HAP-1 (cell line): Measurements from ENCODE around the gene BNC2.
"Not testable (repeated sequence)": the region's sequence is repeated elsewhere in the genome, so short reads cannot be mapped to it uniquely, and the experiment has no call there.

Source experiments
- DNase-seq, 2 experiments: peaks; one replicate each; pipeline ENCODE4 v3.0.0-alpha.2; 2016 to 2020; ENCODE audit warnings: low spot score in 2 of 2
- H3K27me3 ChIP-seq: fragments of 250-450 bp; sonication (Bioruptor Pico); 2 replicates; pipeline ENCODE4 v1.5.1; 2020; ENCODE audit warnings: low read depth, mild to moderate bottlenecking, moderate library complexity
- H3K36me3 ChIP-seq: fragments of 250-450 bp; sonication (Bioruptor Pico); replicated peaks from 2 replicates; pipeline ENCODE4 v1.5.1; 2020; ENCODE audit warnings: mild to moderate bottlenecking
- H3K4me1 ChIP-seq: fragments of 250-450 bp; sonication (Bioruptor Pico); 2 replicates; pipeline ENCODE4 v1.5.1; 2020; ENCODE audit warnings: mild to moderate bottlenecking
- H3K4me3 ChIP-seq: fragments of 250-450 bp; sonication (Bioruptor Pico); 2 replicates; pipeline ENCODE4 v1.5.1; 2020; ENCODE audit warnings: mild to moderate bottlenecking, moderate library complexity
- H3K9me3 ChIP-seq: fragments of 250-450 bp; sonication (Bioruptor Pico); 2 replicates; pipeline ENCODE4 v1.5.1; 2020; ENCODE audit warnings: mild to moderate bottlenecking, moderate library complexity
- in situ Hi-C: fragments of 300-500 bp; cut with MboI; formaldehyde crosslinking; loops from 3 replicates; pipeline ENCODE4 v1.14.3; 2020; ENCODE audit warnings: low sequenced_read_pairs, inconsistent platforms, mixed read lengths

Gene BNC2

DNA sequence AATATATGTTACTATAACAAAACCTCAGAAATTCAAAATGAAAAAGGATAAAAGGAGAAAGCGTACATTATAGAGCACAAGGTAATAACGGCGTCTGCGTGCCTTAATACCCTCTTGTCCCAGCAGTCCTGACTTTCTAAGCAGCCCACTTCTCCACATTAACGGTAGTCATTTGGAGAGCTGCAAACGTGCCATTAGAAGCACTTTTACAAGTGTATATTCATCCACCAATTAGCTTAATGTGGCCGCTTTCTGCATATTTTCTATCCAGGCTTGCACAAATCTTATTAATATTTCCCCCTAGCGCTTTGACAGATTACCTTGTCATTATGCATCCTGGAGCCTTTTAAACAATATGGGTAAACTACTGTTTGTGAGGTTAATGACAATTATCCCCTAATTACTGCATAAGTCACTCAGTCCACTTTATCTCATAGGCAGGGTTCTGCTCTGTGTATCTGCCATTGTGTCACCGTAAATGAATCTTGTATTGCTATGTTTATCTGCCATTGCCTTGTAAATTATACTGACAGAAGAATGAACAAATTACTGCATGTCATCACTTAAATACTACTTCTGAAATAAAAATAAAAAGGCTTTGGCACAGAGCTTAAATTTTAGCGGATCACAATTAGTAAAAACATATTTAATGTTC, 421.3 kb downstream of the BNC2 start:
- no peak for DNase-seq
- no peaks in the 10 kb centered on the region; the same call in 1 of the 2 replicates for H3K4me1 ChIP-seq
- no peaks in the 10 kb centered on the region for H3K36me3 ChIP-seq
- in situ Hi-C loops: no loop called here
- H3K9me3 ChIP-seq: no peaks in the 10 kb centered on the region; the same call in 1 of the 2 replicates
- no peak overlapping the region for H3K4me3 ChIP-seq
- no peaks in the 10 kb centered on the region for H3K27me3 ChIP-seq

DNA sequence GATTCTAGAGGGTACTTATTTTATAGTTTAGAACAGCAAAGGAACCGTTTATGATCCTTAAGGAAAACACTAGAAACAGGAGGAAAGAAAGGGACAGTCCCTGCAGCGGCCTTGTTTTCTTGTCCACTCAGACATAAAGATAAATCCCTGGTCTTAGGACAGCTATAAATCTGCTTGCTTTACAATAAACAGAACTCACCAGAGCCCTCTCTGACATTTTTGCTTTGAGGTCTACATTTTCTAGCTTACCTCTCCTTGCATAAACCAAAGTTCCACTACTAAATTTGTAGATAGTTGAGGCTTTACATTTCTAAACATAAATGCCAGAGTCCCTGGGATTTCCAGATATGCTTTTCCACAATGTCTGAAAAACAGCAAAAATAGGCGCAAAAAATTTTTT, 422.5 kb downstream of the BNC2 start:
- no peak overlapping the region for H3K4me3 ChIP-seq

DNA sequence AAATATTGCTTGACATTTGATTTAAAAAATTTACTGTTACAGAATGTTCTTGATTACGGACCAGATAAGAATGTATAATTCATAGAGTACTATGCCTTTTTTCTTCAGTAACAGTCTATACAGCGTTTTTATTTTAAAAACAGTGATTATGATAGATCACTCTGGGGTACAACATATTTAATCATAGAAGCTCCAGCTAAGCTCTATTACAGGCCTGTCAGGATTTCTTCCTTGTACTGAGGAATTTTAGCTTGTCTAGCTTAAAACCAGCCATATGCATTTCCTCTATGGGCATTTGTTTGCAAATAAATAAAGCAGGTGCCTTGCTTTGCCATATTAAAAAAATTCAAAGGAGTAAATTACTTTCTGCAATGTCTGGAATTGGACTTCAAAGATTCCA, 423.8 kb downstream of the BNC2 start:
- Histone ChIP-seq H3K4me3 (no peak overlapping the region), H3K9me3 (no peaks in the 10 kb centered on the region), H3K4me1 (no peaks in the 10 kb centered on the region; the same call in 1 of the 2 replicates), H3K36me3 (no peaks in the 10 kb centered on the region), H3K27me3 (no peaks in the 10 kb centered on the region)
- DNase-seq: no peak
- in situ Hi-C loops: no loop called here

More for the DNA sequence above, 422.5 kb downstream of the BNC2 start:
- DNase-seq: no peak
- H3K4me1 ChIP-seq: no peaks in the 10 kb centered on the region; the same call in 1 of the 2 replicates
- in situ Hi-C loops: no loop called here
- H3K27me3 ChIP-seq: no peaks in the 10 kb centered on the region
- H3K9me3 ChIP-seq: no peaks in the 10 kb centered on the region
- no peaks in the 10 kb centered on the region for H3K36me3 ChIP-seq

DNA sequence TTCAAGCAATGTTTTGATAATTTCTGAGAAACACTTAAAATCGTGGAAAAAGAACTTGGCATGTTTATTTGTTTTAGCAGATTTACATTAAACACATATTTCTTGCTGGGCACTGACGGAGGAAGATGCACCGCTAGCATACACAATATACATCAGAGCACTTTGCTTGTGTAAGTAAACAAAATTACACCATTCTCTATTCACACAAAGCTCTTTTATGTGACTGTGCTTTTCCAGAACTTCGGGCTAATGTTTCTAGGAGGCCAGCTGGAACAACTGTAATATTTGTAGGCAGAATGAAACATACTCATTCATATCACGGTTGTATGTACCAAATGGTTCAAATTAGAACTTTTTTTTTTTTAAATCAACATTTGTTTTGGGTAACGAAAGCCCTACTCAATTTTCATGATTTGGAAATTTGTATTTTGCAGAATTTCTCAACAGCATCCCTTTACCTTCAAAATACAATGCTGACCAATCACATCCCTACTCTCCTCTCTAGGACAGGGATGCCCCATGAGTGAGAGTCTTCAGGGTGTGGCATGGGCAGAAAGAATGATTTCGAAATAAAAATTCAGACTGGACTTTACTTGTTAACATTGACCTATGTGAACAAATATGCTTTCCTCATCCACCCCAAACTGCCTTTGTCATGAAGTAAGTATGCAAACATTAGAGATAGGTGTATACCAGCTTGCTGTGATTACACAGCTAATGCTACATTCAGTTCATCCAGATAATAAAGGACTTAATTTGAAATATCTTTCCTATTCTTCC, 425.1 kb downstream of the BNC2 start:
- in situ Hi-C loops: no loop called here
- no peaks in the 10 kb centered on the region; the same call in 1 of the 2 replicates for H3K4me1 ChIP-seq
- no peaks in the 10 kb centered on the region for H3K36me3 ChIP-seq
- H3K27me3 ChIP-seq: no peaks in the 10 kb centered on the region
- H3K9me3 ChIP-seq: no peaks in the 10 kb centered on the region
- no peak for DNase-seq
- no peak overlapping the region for H3K4me3 ChIP-seq

DNA sequence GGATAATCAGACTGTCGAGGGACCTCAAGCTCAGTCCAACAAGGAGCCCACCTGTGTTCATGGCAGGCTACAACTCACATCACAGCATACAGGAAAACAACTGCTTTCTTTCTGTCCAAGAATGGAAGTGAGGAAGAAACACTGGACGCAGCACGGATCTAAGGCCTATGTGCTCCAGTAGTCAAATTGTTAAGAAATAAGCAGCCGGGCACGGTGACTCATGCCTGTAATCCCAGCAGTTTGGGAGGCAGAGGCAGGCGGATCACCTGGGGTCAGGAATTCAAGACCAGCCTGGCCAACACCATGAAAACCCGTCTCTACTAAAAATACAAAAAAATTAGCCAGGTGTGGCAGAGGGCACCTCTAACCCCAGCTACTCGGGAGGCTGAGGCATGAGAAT, 427.8 kb downstream of the BNC2 start:
- in situ Hi-C loops: no loop called here
- no peaks in the 10 kb centered on the region for H3K9me3 ChIP-seq

DNA sequence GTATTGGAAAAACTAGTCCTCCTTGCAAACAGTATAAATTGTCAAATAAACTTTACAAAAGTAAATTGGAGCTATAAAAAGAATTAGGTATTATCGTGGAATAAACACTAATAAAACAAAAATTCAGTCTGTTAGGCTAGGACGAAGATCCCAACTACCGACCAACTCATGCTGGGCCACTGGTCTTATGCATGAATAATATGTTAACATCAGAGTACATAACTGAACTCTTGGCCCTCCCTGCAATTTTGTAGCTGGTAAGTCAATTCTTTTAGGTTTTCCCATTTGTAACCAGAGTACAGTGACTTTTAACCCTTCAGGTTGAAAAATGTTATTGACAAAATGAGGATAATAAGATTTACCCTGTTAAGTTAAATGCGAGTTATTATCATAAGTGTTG, 428.7 kb downstream of the BNC2 start:
- in situ Hi-C loops: no loop called here
- no peak for DNase-seq
- Histone ChIP-seq H3K27me3 (no peaks in the 10 kb centered on the region), H3K36me3 (no peaks in the 10 kb centered on the region), H3K9me3 (no peaks in the 10 kb centered on the region), H3K4me1 (no peaks in the 10 kb centered on the region), H3K4me3 (no peak overlapping the region)

More for the DNA sequence above, 427.8 kb downstream of the BNC2 start:
- no peak overlapping the region for H3K4me3 ChIP-seq
- no peaks in the 10 kb centered on the region for H3K36me3 ChIP-seq
- no peaks in the 10 kb centered on the region for H3K4me1 ChIP-seq
- no peaks in the 10 kb centered on the region for H3K27me3 ChIP-seq
- DNase-seq: no peak

DNA sequence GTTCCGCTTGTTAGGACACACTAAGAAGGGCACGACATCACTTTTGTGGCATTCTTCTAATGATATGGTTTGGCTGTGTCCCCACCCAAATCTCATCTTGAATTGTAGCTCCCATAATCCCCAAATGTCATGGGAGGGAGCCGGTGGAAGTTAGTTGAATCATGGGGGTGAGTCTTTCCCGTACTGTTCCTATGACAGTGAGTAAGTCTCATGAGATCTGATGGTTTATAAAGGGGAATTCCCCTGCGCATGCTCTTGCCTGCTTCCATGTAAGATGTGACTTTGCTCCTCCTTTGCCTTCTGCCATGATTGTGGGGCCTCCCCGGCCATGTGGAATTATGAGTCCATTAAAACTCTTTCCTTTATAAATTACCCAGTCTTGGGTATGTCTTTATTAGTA, 431.6 kb downstream of the BNC2 start:
- H3K27me3 ChIP-seq, H3K9me3 ChIP-seq, in situ Hi-C loops, H3K4me1 ChIP-seq, H3K36me3 ChIP-seq, H3K4me3 ChIP-seq, DNase-seq: not testable (repeated sequence)

DNA sequence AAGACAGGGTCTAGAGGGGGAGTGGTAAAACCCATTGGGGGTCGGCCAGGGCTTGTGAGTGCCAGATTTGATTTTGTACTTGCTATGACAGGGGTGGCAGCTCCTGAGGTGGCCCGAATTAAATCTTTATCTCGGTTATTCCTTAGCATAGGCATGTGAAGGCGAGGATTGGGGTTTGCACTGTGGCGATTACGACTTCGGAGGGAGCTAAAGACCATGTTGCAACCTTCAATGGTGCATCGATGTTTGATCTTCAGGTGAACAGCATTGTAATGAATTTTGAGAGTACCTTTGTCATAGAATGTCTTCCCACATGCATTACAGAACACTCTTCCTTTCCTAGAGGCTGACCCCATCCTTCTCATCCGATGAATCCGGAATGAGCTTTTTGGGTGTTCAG, 433.9 kb downstream of the BNC2 start:
- in situ Hi-C loops: no loop called here
- Histone ChIP-seq H3K27me3 (no peaks in the 10 kb centered on the region), H3K9me3 (no peaks in the 10 kb centered on the region), H3K4me3 (no peak overlapping the region), H3K4me1 (peaks cover 3% of the 10 kb centered on the region), H3K36me3 (no peaks in the 10 kb centered on the region)
- no peak for DNase-seq

DNA sequence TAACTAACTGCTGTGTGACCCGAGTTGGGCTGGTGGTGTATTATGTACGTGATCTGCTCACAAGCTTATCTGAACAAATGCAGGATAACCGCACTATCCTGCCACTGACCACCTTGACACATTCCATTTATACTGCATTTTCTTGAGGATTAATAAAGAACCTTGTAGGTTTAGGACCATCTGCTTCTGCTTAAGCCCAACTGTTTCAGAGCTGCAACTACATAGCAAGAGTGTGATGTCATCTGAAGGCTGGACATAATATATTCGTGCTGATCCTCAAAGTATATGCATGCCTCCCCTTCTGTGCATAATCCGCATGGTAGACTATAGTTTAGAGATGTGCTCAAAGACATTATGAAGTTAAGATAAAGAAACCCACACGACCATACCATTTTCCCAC, 435.9 kb downstream of the BNC2 start:
- DNase-seq: no peak
- H3K36me3 ChIP-seq: no peaks in the 10 kb centered on the region
- no peak overlapping the region for H3K4me3 ChIP-seq
- in situ Hi-C loops: no loop called here
- peaks cover 3% of the 10 kb centered on the region for H3K4me1 ChIP-seq
- no peaks in the 10 kb centered on the region for H3K9me3 ChIP-seq
- no peaks in the 10 kb centered on the region for H3K27me3 ChIP-seq

DNA sequence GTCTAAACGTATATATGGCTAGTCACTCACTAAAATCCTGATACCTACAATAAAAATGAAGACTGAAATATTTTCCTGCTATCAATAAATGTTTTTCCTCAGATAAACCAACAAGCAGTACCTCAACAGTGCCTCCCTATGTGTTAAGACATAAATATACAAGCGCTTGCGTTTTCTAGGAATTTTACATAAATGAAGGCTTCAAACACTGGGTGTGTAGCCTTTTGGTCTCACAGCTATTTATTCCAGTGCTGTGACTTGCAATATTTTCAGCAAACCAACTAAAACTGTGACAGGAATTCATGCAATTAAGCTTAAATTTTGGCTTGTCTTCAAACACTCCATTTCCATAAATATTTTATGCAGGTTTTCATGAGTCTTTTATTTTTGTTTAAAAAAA, 437.0 kb downstream of the BNC2 start:
- Histone ChIP-seq H3K27me3 (no peaks in the 10 kb centered on the region), H3K9me3 (no peaks in the 10 kb centered on the region), H3K4me1 (peaks cover 3% of the 10 kb centered on the region), H3K36me3 (no peaks in the 10 kb centered on the region), H3K4me3 (no peak overlapping the region)
- DNase-seq: no peak
- in situ Hi-C loops: no loop called here

DNA sequence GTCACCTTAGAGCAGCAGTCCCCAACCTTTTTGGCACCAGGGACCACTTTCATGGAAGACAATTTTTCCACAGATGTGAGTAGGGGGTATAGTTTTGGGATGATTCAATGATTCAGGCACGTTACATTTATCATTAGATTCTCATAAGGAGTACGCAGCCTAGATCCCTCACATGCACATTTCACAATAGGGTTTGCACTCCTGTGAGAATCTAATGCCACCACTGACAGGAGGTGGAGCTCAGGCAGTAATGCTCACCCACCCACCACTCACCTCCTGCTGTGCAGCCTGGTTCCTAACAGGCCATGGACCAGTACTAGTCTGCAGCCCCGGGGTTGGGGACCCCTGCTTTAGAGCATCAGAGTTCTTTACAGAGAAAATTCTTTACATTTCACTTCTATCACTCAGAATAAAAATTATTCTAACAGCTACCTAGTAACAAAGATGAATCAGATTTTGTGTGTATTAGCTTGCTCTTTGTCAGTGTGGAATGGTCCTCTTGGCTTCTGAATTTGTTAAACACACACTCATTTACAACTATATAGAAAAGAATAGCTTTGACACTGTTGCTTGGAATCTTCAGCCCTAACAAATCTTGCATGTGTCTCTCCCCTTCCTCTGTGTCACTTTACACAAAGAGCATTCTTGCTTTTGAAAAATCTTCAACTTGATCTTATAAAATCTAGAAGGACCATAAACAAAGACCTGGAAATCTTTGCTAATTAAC, 438.6 kb downstream of the BNC2 start:
- DNase-seq: no peak
- no peaks in the 10 kb centered on the region for H3K36me3 ChIP-seq

DNA sequence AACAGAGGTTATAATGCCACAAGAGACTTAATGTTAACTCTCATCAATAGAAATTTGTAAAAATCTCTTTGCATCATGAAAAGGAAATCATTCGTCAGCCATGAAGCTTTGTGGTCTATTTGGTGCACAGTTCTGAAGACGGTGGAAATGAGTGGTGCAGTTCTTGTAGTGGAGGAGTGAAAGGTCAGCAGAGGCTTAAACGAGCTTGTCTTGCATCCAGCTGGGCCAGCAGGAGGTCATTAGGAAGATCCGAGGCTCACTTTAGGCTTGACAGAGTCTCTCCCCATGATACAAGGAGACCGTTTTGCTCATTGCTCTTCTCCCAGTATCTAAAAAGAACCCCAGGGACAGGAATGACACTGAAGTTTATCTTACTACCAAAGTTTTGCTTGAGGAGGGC, 440.8 kb downstream of the BNC2 start:
- DNase-seq: no peak
- Histone ChIP-seq H3K27me3 (no peaks in the 10 kb centered on the region), H3K4me3 (no peak overlapping the region), H3K9me3 (no peaks in the 10 kb centered on the region), H3K4me1 (peaks cover 3% of the 10 kb centered on the region), H3K36me3 (no peaks in the 10 kb centered on the region)
- in situ Hi-C loops: no loop called here

More for the DNA sequence above, 438.6 kb downstream of the BNC2 start:
- no peaks in the 10 kb centered on the region for H3K27me3 ChIP-seq
- in situ Hi-C loops: no loop called here
- no peak overlapping the region for H3K4me3 ChIP-seq
- H3K9me3 ChIP-seq: no peaks in the 10 kb centered on the region
- H3K4me1 ChIP-seq: peaks cover 3% of the 10 kb centered on the region

DNA sequence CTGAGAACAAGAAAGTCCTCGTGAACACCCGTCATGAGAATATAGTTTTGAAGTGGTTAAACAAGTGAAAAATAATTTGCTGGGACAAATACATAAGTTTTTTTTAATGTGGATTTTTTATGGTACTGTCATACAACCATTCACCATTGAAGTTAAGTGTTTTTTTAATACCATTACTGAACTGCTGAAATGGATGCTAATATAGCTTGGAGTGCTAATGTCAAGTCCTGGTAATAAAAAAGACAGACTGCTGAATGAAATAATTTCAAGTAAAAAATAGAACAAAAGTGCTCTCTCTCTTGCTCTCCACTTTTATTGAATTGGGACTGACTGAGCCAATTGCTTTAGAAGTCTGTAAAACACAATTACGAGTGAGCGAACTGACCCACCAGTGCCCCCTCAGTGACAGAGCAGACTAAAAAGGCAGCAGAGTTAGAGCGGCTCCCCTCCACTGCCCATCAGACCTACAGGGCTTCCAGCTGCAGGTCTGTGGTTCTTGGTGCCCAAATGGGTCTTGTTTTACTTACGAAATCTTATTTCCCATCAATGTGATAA, 442.5 kb downstream of the BNC2 start:
- no peaks in the 10 kb centered on the region for H3K9me3 ChIP-seq
- no peaks in the 10 kb centered on the region for H3K27me3 ChIP-seq
- H3K4me1 ChIP-seq: peaks cover 3% of the 10 kb centered on the region
- no peak for DNase-seq
- no peaks in the 10 kb centered on the region for H3K36me3 ChIP-seq
- no peak overlapping the region for H3K4me3 ChIP-seq
- in situ Hi-C loops: no loop called here

DNA sequence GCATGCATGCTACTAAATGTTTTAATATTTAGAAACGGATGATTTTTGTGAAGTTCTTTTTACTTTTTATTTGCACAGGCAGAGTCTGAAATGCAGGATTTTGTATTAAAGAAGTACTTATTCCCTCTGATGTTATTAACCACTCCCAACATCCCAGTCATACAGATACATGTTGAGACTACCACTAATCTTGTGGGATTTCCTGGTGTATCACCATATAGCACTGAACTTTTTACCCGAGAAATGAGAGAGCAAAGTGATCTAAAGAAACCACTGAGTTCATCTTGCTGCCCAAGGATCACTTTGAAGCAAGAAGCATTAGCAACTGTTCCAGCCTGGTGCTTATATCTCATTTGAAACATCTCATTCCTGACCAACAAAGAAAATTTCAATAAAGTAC, 443.8 kb downstream of the BNC2 start:
- H3K36me3 ChIP-seq: no peaks in the 10 kb centered on the region
- H3K4me3 ChIP-seq: no peak overlapping the region
- no peaks in the 10 kb centered on the region for H3K4me1 ChIP-seq
- no peaks in the 10 kb centered on the region for H3K27me3 ChIP-seq
- no peaks in the 10 kb centered on the region for H3K9me3 ChIP-seq
- in situ Hi-C loops: no loop called here
- DNase-seq: no peak
